Mucosa of descending colon (tissue), 3 donors: ENCODE data around the gene ENOX1. TPM values are rescaled to one million over a fixed set of nuclear protein-coding genes. Genes with fewer than 3 reads are reported as not detected.

ENCODE experiments used
- ATAC-seq: fragments of 200-7000 bp; cut with Tn5 transposase; one replicate; pipeline ENCODE4 v1.9.1; 2020; ENCODE audit warnings: mild to moderate bottlenecking, moderate library complexity
- DNase-seq, 3 donors: peaks; one replicate each; pipeline ENCODE4 v3.0.0-alpha.2; 2020
- H3K36me3 ChIP-seq: fragments of 200-600 bp; one replicate; pipeline ENCODE4 v1.8.0; 2021; ENCODE audit warnings: low read depth, mild to moderate bottlenecking
- H3K4me1 ChIP-seq: fragments of 200-600 bp; one replicate; pipeline ENCODE4 v1.8.0; 2021; ENCODE audit warnings: low read depth, mild to moderate bottlenecking
- H3K4me3 ChIP-seq: fragments of 200-600 bp; one replicate; pipeline ENCODE4 v1.8.0; 2021; ENCODE audit warnings: mild to moderate bottlenecking
- H3K9me3 ChIP-seq: fragments of 200-600 bp; one replicate; pipeline ENCODE4 v1.8.0; 2021; ENCODE audit warnings: mild to moderate bottlenecking
- intact Hi-C, 2 donors: fragments of 100-400 bp; cut with DNase I in 1 of 2; cut with micrococcal nuclease in 1 of 2; formaldehyde crosslinking; loops; one replicate each; pipeline versions ENCODE4 v1.11.0 to v1.11.1; 2022; cut with DNase I, micrococcal nuclease
- total RNA-seq, 3 donors: library from RNA; stranded (reverse); fragmentation: NEBNext Ultra II Directional in 2 of 3; extraction: Animal tissue kit (Norgen Biotek cat#: 25700) in 2 of 3; gene quantifications; one replicate each; pipeline versions ENCODE4 v1.2.1 to v1.2.4, GENCODE V29; 2021 to 2023
- TF ChIP-seq, protein P1 (sequence below): fragments of 200-600 bp; IDR thresholded peaks from one replicate; pipeline ENCODE4 v1.8.0; 2022; ENCODE audit warnings: antibody characterized with exemption, mild to moderate bottlenecking
- donor health status: DM: no; HTN: no; CAD: no; lungs with moderate emphysema.
- donor health status: DM: no; HTN: no; CAD: no.
- donor health status: DM: no; HTN: yes; CAD: no.

The ENOX1 gene
- total RNA-seq, 3 donors from 2014 or later, result 0.35 to 9.8 (median 1.2) TPM

DNA sequence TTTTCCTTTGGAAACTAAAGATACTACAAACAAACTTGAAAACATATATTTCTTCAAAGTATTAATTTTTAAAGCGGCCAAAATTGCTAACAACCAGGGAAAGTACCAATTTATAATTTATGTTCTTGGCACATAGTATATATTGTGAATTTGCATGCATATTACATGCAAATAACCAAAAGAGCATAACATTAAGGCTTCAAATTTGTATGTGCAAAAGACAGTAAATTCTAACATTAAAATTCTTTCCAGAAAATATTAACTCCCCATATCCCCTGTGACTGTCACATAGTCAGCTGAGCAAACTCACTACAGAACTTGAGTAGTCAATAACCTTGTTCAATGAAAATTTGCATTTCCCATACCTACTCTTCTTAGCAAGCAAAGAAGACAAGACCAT is 133.4 kb downstream of the ENOX1 start:
- Histone ChIP-seq H3K4me3 (no peak overlapping the region), H3K36me3 (no peaks in the 10 kb centered on the region), H3K9me3 (no peaks in the 10 kb centered on the region), H3K4me1 (no peaks in the 10 kb centered on the region)
- ATAC-seq (no peak), DNase-seq (no peak)
- intact Hi-C loops, result no loop called here
- TF ChIP-seq, protein P1, sequence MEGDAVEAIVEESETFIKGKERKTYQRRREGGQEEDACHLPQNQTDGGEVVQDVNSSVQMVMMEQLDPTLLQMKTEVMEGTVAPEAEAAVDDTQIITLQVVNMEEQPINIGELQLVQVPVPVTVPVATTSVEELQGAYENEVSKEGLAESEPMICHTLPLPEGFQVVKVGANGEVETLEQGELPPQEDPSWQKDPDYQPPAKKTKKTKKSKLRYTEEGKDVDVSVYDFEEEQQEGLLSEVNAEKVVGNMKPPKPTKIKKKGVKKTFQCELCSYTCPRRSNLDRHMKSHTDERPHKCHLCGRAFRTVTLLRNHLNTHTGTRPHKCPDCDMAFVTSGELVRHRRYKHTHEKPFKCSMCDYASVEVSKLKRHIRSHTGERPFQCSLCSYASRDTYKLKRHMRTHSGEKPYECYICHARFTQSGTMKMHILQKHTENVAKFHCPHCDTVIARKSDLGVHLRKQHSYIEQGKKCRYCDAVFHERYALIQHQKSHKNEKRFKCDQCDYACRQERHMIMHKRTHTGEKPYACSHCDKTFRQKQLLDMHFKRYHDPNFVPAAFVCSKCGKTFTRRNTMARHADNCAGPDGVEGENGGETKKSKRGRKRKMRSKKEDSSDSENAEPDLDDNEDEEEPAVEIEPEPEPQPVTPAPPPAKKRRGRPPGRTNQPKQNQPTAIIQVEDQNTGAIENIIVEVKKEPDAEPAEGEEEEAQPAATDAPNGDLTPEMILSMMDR, result no peak

GRCh38 chr13:43652760-43653159 is 134.0 kb downstream of the ENOX1 start:
- no peaks in the 10 kb centered on the region for H3K36me3 ChIP-seq
- TF ChIP-seq, protein P1, result no peak
- DNase-seq, result no peak
- no peak for ATAC-seq
- H3K4me3 ChIP-seq, result no peak overlapping the region
- intact Hi-C loops, result no loop called here
- no peaks in the 10 kb centered on the region for H3K9me3 ChIP-seq
- H3K4me1 ChIP-seq, result no peaks in the 10 kb centered on the region

- H3K9me3 ChIP-seq, result no peaks in the 10 kb centered on the region
- TF ChIP-seq, protein P1, result no peak
- intact Hi-C loops, result no loop called here
- H3K4me1 ChIP-seq, result no peaks in the 10 kb centered on the region
- no peaks in the 10 kb centered on the region for H3K36me3 ChIP-seq
- H3K4me3 ChIP-seq, result no peak overlapping the region
- DNase-seq (no peak), ATAC-seq (no peak)
Observed at GRCh38 chr13:43650882-43651281, 135.9 kb downstream of the ENOX1 start.

GRCh38 chr13:43648733-43649132 is 138.0 kb downstream of the ENOX1 start:
- ATAC-seq, result no peak
- intact Hi-C loops, result no loop called here

GRCh38 chr13:43647471-43647870 is 139.3 kb downstream of the ENOX1 start:
- Histone ChIP-seq H3K4me3 (no peak overlapping the region), H3K36me3 (no peaks in the 10 kb centered on the region), H3K4me1 (no peaks in the 10 kb centered on the region), H3K9me3 (no peaks in the 10 kb centered on the region)
- no peak for DNase-seq
- intact Hi-C loops, result no loop called here
- TF ChIP-seq, protein P1, result no peak
- ATAC-seq, result no peak

More at GRCh38 chr13:43648733-43649132, 138.0 kb downstream of the ENOX1 start:
- H3K36me3 ChIP-seq, result no peaks in the 10 kb centered on the region
- TF ChIP-seq, protein P1, result no peak
- no peak for DNase-seq
- H3K4me3 ChIP-seq, result no peak overlapping the region
- H3K9me3 ChIP-seq, result no peaks in the 10 kb centered on the region
- no peaks in the 10 kb centered on the region for H3K4me1 ChIP-seq

GRCh38 chr13:43640476-43640875 is 146.3 kb downstream of the ENOX1 start:
- Histone ChIP-seq H3K9me3 (no peaks in the 10 kb centered on the region), H3K36me3 (no peaks in the 10 kb centered on the region), H3K4me3 (no peak overlapping the region), H3K4me1 (no peaks in the 10 kb centered on the region)
- intact Hi-C loops, result no loop called here
- TF ChIP-seq, protein P1, result no peak
- no peak for ATAC-seq
- DNase-seq, result no peak
